ENCODE measurements around the gene SLC25A11. TPM values are rescaled to one million over a fixed set of nuclear protein-coding genes. Genes with fewer than 3 reads are reported as not detected.

SLC25A11 gene
- total RNA-seq, 1 donor from 2014 or later, result 36.8 TPM

GRCh38 chr17:4944163-4944553 lies 4.3 kb upstream of the SLC25A11 start:
- Histone ChIP-seq H3K79me2 (ENCODE audit: insufficient read depth, low read length) (peaks cover 84% of the 10 kb centered on the region), H3K27me3 (ENCODE audit: insufficient read depth, low read length) (no peaks in the 10 kb centered on the region), H3K9me3 (ENCODE audit: insufficient read depth, low read depth, low read length) (no peaks in the 10 kb centered on the region), H3K4me2 (ENCODE audit: low read length) (peak overlapping the region; percentile 99), H3K4me1 (ENCODE audit: insufficient read depth, low read length) (peaks cover 33% of the 10 kb centered on the region), H3K4me3 (ENCODE audit: insufficient read depth, low read depth, low read length) (no peak overlapping the region), H2AFZ (ENCODE audit: low read depth, low read length) (no peak overlapping the region), H3K36me3 (ENCODE audit: insufficient read depth, low read length) (peaks cover 37% of the 10 kb centered on the region), H3K9ac (ENCODE audit: low read length) (peak overlapping the region; percentile 93), H3K27ac (ENCODE audit: low read depth, low read length) (peak overlapping the region; percentile 89), H4K20me1 (ENCODE audit: insufficient read depth, low read length) (peaks cover 62% of the 10 kb centered on the region)
- H3K36me3 Mint-ChIP-seq (ENCODE audit: low read depth, unreplicated experiment), result peaks cover 26% of the 10 kb centered on the region
- H3K9me3 Mint-ChIP-seq (ENCODE audit: unreplicated experiment), result peaks cover 2% of the 10 kb centered on the region
- H3K4me3 Mint-ChIP-seq (ENCODE audit: unreplicated experiment), result peak overlapping the region; percentile 98
- H3K27me3 Mint-ChIP-seq (ENCODE audit: low read depth, unreplicated experiment), result no peaks in the 10 kb centered on the region
- no peak for TF ChIP-seq EZH2 (IDR thresholded peaks at IDR 0.05; ENCODE audit: insufficient read depth, low read length)
- TF ChIP-seq, protein P1, sequence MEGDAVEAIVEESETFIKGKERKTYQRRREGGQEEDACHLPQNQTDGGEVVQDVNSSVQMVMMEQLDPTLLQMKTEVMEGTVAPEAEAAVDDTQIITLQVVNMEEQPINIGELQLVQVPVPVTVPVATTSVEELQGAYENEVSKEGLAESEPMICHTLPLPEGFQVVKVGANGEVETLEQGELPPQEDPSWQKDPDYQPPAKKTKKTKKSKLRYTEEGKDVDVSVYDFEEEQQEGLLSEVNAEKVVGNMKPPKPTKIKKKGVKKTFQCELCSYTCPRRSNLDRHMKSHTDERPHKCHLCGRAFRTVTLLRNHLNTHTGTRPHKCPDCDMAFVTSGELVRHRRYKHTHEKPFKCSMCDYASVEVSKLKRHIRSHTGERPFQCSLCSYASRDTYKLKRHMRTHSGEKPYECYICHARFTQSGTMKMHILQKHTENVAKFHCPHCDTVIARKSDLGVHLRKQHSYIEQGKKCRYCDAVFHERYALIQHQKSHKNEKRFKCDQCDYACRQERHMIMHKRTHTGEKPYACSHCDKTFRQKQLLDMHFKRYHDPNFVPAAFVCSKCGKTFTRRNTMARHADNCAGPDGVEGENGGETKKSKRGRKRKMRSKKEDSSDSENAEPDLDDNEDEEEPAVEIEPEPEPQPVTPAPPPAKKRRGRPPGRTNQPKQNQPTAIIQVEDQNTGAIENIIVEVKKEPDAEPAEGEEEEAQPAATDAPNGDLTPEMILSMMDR (IDR thresholded peaks at IDR 0.05; ENCODE audit: insufficient read depth, low read depth, low read length), result no peak
- H3K27ac Mint-ChIP-seq (ENCODE audit: unreplicated experiment), result peak overlapping the region; percentile 96
- FAIRE-seq, result no peak
- DNase-seq (ENCODE audit: low read depth), result no peak
- H3K4me1 Mint-ChIP-seq (ENCODE audit: low read depth, unreplicated experiment), result peaks cover 33% of the 10 kb centered on the region

GRCh38 chr17:4942760-4943508 lies 3.1 kb upstream of the SLC25A11 start:
- Histone ChIP-seq H3K4me3 (ENCODE audit: insufficient read depth, low read depth, low read length) (no peak overlapping the region), H3K27me3 (ENCODE audit: insufficient read depth, low read length) (no peaks in the 10 kb centered on the region), H3K36me3 (ENCODE audit: insufficient read depth, low read length) (peaks cover 37% of the 10 kb centered on the region), H3K9ac (ENCODE audit: low read length) (peak overlapping the region; percentile 97), H3K9me3 (ENCODE audit: insufficient read depth, low read depth, low read length) (no peaks in the 10 kb centered on the region), H3K4me2 (ENCODE audit: low read length) (no peak overlapping the region), H3K4me1 (ENCODE audit: insufficient read depth, low read length) (peaks cover 43% of the 10 kb centered on the region), H4K20me1 (ENCODE audit: insufficient read depth, low read length) (peaks cover 63% of the 10 kb centered on the region), H3K27ac (ENCODE audit: low read depth, low read length) (peak overlapping the region; percentile 22), H2AFZ (ENCODE audit: low read depth, low read length) (no peak overlapping the region), H3K79me2 (ENCODE audit: insufficient read depth, low read length) (peaks cover 92% of the 10 kb centered on the region)
- H3K27me3 Mint-ChIP-seq (ENCODE audit: low read depth, unreplicated experiment), result no peaks in the 10 kb centered on the region
- peaks cover 37% of the 10 kb centered on the region for H3K4me1 Mint-ChIP-seq (ENCODE audit: low read depth, unreplicated experiment)
- H3K9me3 Mint-ChIP-seq (ENCODE audit: unreplicated experiment), result peaks cover 2% of the 10 kb centered on the region
- H3K4me3 Mint-ChIP-seq (ENCODE audit: unreplicated experiment), result peak overlapping the region; percentile 95
- TF ChIP-seq, protein P1 (IDR thresholded peaks at IDR 0.05; ENCODE audit: insufficient read depth, low read depth, low read length), result no peak
- no peak for TF ChIP-seq EZH2 (IDR thresholded peaks at IDR 0.05; ENCODE audit: insufficient read depth, low read length)
- DNase-seq (ENCODE audit: low read depth) (no peak), FAIRE-seq (no peak)
- H3K27ac Mint-ChIP-seq (ENCODE audit: unreplicated experiment), result peak overlapping the region; percentile 99
- H3K36me3 Mint-ChIP-seq (ENCODE audit: low read depth, unreplicated experiment), result peaks cover 28% of the 10 kb centered on the region

DNA sequence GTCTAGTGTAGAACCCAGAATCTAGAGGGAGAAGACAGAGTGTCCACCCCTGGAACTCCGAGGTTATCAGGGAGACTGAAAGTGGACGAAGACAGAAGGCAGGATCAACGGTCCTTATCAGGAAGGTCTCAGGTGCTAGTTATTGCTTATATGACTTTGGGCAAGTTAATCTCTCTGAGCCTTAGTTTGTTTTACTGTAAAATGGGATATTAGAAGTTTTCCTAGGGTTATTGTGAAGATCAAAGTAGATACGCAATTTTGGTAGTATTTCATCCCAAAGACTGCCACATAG lies 1.4 kb upstream of the SLC25A11 start:
- Mint-ChIP-seq H3K4me3 (ENCODE audit: unreplicated experiment) (peak overlapping the region; percentile 95), H3K9me3 (ENCODE audit: unreplicated experiment) (peaks cover 2% of the 10 kb centered on the region), H3K27me3 (ENCODE audit: low read depth, unreplicated experiment) (no peaks in the 10 kb centered on the region), H3K4me1 (ENCODE audit: low read depth, unreplicated experiment) (peaks cover 37% of the 10 kb centered on the region), H3K36me3 (ENCODE audit: low read depth, unreplicated experiment) (peaks cover 19% of the 10 kb centered on the region), H3K27ac (ENCODE audit: unreplicated experiment) (peak overlapping the region; percentile 99)
- Histone ChIP-seq H3K36me3 (ENCODE audit: insufficient read depth, low read length) (peaks cover 32% of the 10 kb centered on the region), H4K20me1 (ENCODE audit: insufficient read depth, low read length) (peaks cover 50% of the 10 kb centered on the region), H3K79me2 (ENCODE audit: insufficient read depth, low read length) (peaks cover 79% of the 10 kb centered on the region), H3K27ac (ENCODE audit: low read depth, low read length) (peak overlapping the region; percentile 96), H3K9me3 (ENCODE audit: insufficient read depth, low read depth, low read length) (no peaks in the 10 kb centered on the region), H3K9ac (ENCODE audit: low read length) (peak overlapping the region; percentile 97), H2AFZ (ENCODE audit: low read depth, low read length) (no peak overlapping the region), H3K4me3 (ENCODE audit: insufficient read depth, low read depth, low read length) (peak overlapping the region; percentile 85), H3K4me1 (ENCODE audit: insufficient read depth, low read length) (peaks cover 40% of the 10 kb centered on the region), H3K27me3 (ENCODE audit: insufficient read depth, low read length) (no peaks in the 10 kb centered on the region), H3K4me2 (ENCODE audit: low read length) (peak overlapping the region; percentile 97)
- FAIRE-seq (no peak), DNase-seq (ENCODE audit: low read depth) (no peak)
- TF ChIP-seq, protein P1 (IDR thresholded peaks at IDR 0.05; ENCODE audit: insufficient read depth, low read depth, low read length), result no peak
- no peak for TF ChIP-seq EZH2 (IDR thresholded peaks at IDR 0.05; ENCODE audit: insufficient read depth, low read length)

Data from astrocyte (in vitro differentiated cells and primary cell).